ENCODE results near the gene PHF3.

GRCh38 chr6:63676412-63677114, 41.0 kb downstream of the PHF3 start:
- TF ChIP-seq CTCF (IDR thresholded peaks at IDR 0.05), result no peak
- TF ChIP-seq POLR2A (IDR thresholded peaks at IDR 0.05), result no peak
- TF ChIP-seq POLR2AphosphoS5 (IDR thresholded peaks at IDR 0.05), result no peak
